ENCODE data around the gene MGAT4B. TPM values are rescaled to one million over a fixed set of nuclear protein-coding genes. Genes with fewer than 3 reads are reported as not detected.

MGAT4B gene
- total and polyA plus RNA-seq, 2 of the 4 experiments (the other 2 are of a cell fraction): 73.7 to 155 TPM

- intact Hi-C loops (cut with micrococcal nuclease): loop anchor here (5.0 kb wide), 1 partner anchor 104 kb away; the partner anchor contains the start of gene TBC1D9B
- dilution Hi-C loops (cut with HindIII; ENCODE audit: low sequenced_read_pairs, unreplicated experiment): no loop called here
- Histone ChIP-seq H4K91ac (ENCODE audit: insufficient read depth, low read depth, low read length) (no peak overlapping the region), H4K5ac (ENCODE audit: low read depth, low read length) (no peak overlapping the region), H3K23ac (ENCODE audit: low read depth, low read length) (no peak overlapping the region; the same call in 1 of the 2 replicates), H4K8ac (ENCODE audit: low read depth in 2 of 2, low read length in 2 of 2) (peak overlapping the region in 1 of 2 experiments; percentile 15; a peak in 1 of 4 replicates), H3K4me2 (ENCODE audit: low read depth, low read length) (no peak overlapping the region), H3K4me3 (ENCODE audit: insufficient read depth, low read depth, low read length) (no peak overlapping the region), H3K56ac (ENCODE audit: extremely low read depth, insufficient read depth, low read length) (no peak overlapping the region), H3K9me3 (ENCODE audit: control insufficient read depth, insufficient read depth, low read length) (no peaks in the 10 kb centered on the region), H3K18ac (ENCODE audit: low read depth, low read length) (no peak overlapping the region), H3K4ac (ENCODE audit: low read depth, low read length) (no peak overlapping the region; the same call in 1 of the 2 replicates), H3K4me1 (ENCODE audit: control insufficient read depth, insufficient read depth, low read length) (peaks cover 20% of the 10 kb centered on the region), H2AFZ (replicated peaks; ENCODE audit: low read length, poor library complexity) (no peak overlapping the region), H2BK120ac (ENCODE audit: low read depth, low read length) (no peak overlapping the region), H2BK15ac (ENCODE audit: low read depth, low read length) (no peak overlapping the region; the same call in 2 of the 3 replicates), H3K14ac (replicated peaks; ENCODE audit: low read depth, low read length) (no peak overlapping the region), H2BK20ac (ENCODE audit: low read depth, low read length) (no peak overlapping the region), H3K9me1 (ENCODE audit: insufficient read depth, low read length) (0 out of 2 replicates have a peak, but pooled peaks cover 2% of the 10 kb centered on the region), H2AK9ac (replicated peaks; ENCODE audit: low read depth, low read length, poor library complexity) (peak overlapping the region; percentile 81), H3K79me1 (ENCODE audit: low read depth in 1 of 2, low read length in 2 of 2) (peaks cover 26 to 66% of the 10 kb centered on the region in 2 experiments), H2BK5ac (ENCODE audit: low read depth, low read length, poor library complexity, severe bottlenecking) (no peak overlapping the region), H3K9ac (ENCODE audit: low read depth, low read length) (no peak overlapping the region), H3K27ac (ENCODE audit: insufficient read depth, low read length) (no peak overlapping the region), H3K36me3 (ENCODE audit: control insufficient read depth, insufficient read depth, low read length) (peaks cover 39% of the 10 kb centered on the region), H2AK5ac (ENCODE audit: low read depth, low read length) (no peak overlapping the region), H3K27me3 (ENCODE audit: control insufficient read depth, insufficient read depth, low read length) (no peaks in the 10 kb centered on the region), H4K20me1 (ENCODE audit: insufficient read depth, low read length) (peaks cover 45% of the 10 kb centered on the region)
- in situ Hi-C loops (cut with MboI; ENCODE audit: low sequenced_read_pairs): no loop called here
- ATAC-seq (ENCODE audit: low read depth) (no peak), DNase-seq (no peak)
- no peak for TF ChIP-seq SMC3 (IDR thresholded peaks at IDR 0.05; ENCODE audit: low read depth, low read length)
- TF ChIP-seq RCOR1 (IDR thresholded peaks at IDR 0.05; ENCODE audit: insufficient replicate concordance, low read length): no peak
- TF ChIP-seq NFE2L2 (IDR thresholded peaks at IDR 0.05; ENCODE audit: low read depth, low read length): no peak
- TF ChIP-seq USF2 (IDR thresholded peaks at IDR 0.05; ENCODE audit: low read depth, low read length): no peak
- no peak for TF ChIP-seq MAZ (IDR thresholded peaks at IDR 0.05; ENCODE audit: borderline replicate concordance, low read depth, low read length)
- TF ChIP-seq POLR2A (IDR thresholded peaks at IDR 0.05; ENCODE audit: low read depth, low read length): no peak
- TF ChIP-seq ELK1 (IDR thresholded peaks at IDR 0.05; ENCODE audit: borderline replicate concordance, low read depth, low read length): no peak
- TF ChIP-seq CHD1 (IDR thresholded peaks at IDR 0.05; ENCODE audit: low read depth, low read length): no peak
- BruUV-seq (replicated peaks): no TSS peak
- POLR2A ChIA-PET (ENCODE audit: unreplicated experiment): no interaction called here
- CTCF ChIA-PET: no interaction called here
- WGBS, 2 experiments (ENCODE audit: extremely low coverage in 2 of 2, insufficient read length in 1 of 2): 80% methylated on average over 1 of the region's 11 CpGs; no CpG with 5 or more reads in 1 of the 2 experiments
These were observed 3.6 kb downstream of the MGAT4B start for GRCh38 chr5:179802950-179803562.

Data from IMR-90 (cell line).